D721Med (cell line): Measurements from ENCODE around the gene HSPB2.

Experiments
- DNase-seq: peaks from one replicate; pipeline ENCODE4 v3.0.0; 2011; ENCODE audit warnings: low spot score; ENCODE audit not compliant: insufficient read length
- FAIRE-seq: peaks from 2 replicates; lab custom pipeline; 2011; peaks lifted over from hg19 to GRCh38; lab: Jason Lieb, UNC
- TF ChIP-seq, protein P1 (sequence below): IDR thresholded peaks from 2 replicates; pipeline ENCODE4 v1.5.1; 2012; ENCODE audit warnings: mild to moderate bottlenecking, control low read depth; ENCODE audit not compliant: insufficient read depth; ENCODE audit errors: missing control alignments

The HSPB2 gene

GRCh38 chr11:111913997-111914396 is 1.5 kb downstream of the HSPB2 start:
- FAIRE-seq (no peak), DNase-seq (no peak)
- TF ChIP-seq, protein P1, sequence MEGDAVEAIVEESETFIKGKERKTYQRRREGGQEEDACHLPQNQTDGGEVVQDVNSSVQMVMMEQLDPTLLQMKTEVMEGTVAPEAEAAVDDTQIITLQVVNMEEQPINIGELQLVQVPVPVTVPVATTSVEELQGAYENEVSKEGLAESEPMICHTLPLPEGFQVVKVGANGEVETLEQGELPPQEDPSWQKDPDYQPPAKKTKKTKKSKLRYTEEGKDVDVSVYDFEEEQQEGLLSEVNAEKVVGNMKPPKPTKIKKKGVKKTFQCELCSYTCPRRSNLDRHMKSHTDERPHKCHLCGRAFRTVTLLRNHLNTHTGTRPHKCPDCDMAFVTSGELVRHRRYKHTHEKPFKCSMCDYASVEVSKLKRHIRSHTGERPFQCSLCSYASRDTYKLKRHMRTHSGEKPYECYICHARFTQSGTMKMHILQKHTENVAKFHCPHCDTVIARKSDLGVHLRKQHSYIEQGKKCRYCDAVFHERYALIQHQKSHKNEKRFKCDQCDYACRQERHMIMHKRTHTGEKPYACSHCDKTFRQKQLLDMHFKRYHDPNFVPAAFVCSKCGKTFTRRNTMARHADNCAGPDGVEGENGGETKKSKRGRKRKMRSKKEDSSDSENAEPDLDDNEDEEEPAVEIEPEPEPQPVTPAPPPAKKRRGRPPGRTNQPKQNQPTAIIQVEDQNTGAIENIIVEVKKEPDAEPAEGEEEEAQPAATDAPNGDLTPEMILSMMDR = no peak

GRCh38 chr11:111916768-111917167 is 4.2 kb downstream of the HSPB2 start:
- FAIRE-seq (no peak), DNase-seq (no peak)
- TF ChIP-seq, protein P1 = no peak

GRCh38 chr11:111917312-111917711 is 4.8 kb downstream of the HSPB2 start:
- DNase-seq (no peak), FAIRE-seq (no peak)
- TF ChIP-seq, protein P1 = no peak

- DNase-seq (no peak), FAIRE-seq (no peak)
- TF ChIP-seq, protein P1 = no peak
Measured at GRCh38 chr11:111917788-111918187, 5.3 kb downstream of the HSPB2 start.

GRCh38 chr11:111918390-111919256 is 6.1 kb downstream of the HSPB2 start, which contains the start of gene C11orf52:
TSS of gene C11orf52 (plus strand) at chr11:111918913. CDS start at chr11:111918973, 60 bp downstream.
- no peak for DNase-seq
- FAIRE-seq = no peak
- TF ChIP-seq, protein P1 = no peak

- FAIRE-seq (no peak), DNase-seq (no peak)
Measured at GRCh38 chr11:111920908-111921307, 8.4 kb downstream of the HSPB2 start.

More at GRCh38 chr11:111920908-111921307, 8.4 kb downstream of the HSPB2 start:
- TF ChIP-seq, protein P1 = no peak
